Heart left ventricle (tissue), 13 donors: ENCODE results near the gene KIF17.
A peak's percentile ranks its signal among the peaks of the same experiment; 100 is the strongest.

Source experiments
- CTCF ChIP-seq, 12 donors: fragments of 200-600 bp; sonication (generic) in 4 of 12; IDR thresholded peaks; one replicate each; pipeline versions ENCODE4 v1.5.0 to v1.8.0; 2018 to 2022; ENCODE audit warnings: antibody characterized with exemption in 12 of 12, mild to moderate bottlenecking in 5 of 12
- POLR2A ChIP-seq, 2 donors: fragments of 450-650 bp; IDR thresholded peaks; one replicate each; pipeline ENCODE4 v1.6.1; 2017; ENCODE audit warnings: antibody characterized with exemption in 2 of 2, mild to moderate bottlenecking in 2 of 2, moderate library complexity in 2 of 2
- donor health status: ischemic (EF 13 %, LVEDD 7.1; RV severe dilation, severe dysfunction).
- donor health status: DM: no; HTN: yes; CAD: no.
- donor health status: DM: no; HTN: no; CAD: no.
- donor health status: ischemic (EF 25% LVEDD 6.9; RV normal size, moderate dysfunction).
- donor health status: ischemic (EF 25% LVEDD 5.7; RV mildly dilated, moderate dysfunction).
- donor health status: ischemic (EF 35%, LVEDD 5.7; RV mildly dilated, moderate dysfunction).
- donor health status: nonischemic (EF 11% LVEDD 7.7; RV severe dilation, severe dysfunction).
- donor health status: DM: yes; HTN: yes; CAD: no.
- donor health status: PGD.
- donor health status: ischemic (EF 29% LVEDD 5.4; RV normal size, mild dysfunction).
- donor health status: nonischemic (EF 23%, LVEDD 6.1; RV moderate dilation, normal function).

- TF ChIP-seq CTCF (IDR thresholded peaks at IDR 0.05): no peak
- TF ChIP-seq POLR2A (IDR thresholded peaks at IDR 0.05): peak in 1 of 2 donors; percentile 54
Observed at GRCh38 chr1:20685099-20685662, 32.6 kb downstream of the KIF17 start.
